SK-N-MC (cell line): Measurements from ENCODE around the gene BTBD17.

Experiments used
- DNase-seq: peaks from one replicate; pipeline ENCODE4 v3.0.0-alpha.2; 2011; ENCODE audit warnings: low read depth, low spot score
- H3K27ac ChIP-seq: fragments of 200-600 bp; sonication (generic); 2 replicates; pipeline ENCODE4 v1.5.1; 2016; ENCODE audit warnings: mixed run types
- H3K36me3 ChIP-seq: fragments of 200-600 bp; sonication (generic); 2 replicates; pipeline ENCODE4 v1.6.1; 2017; ENCODE audit warnings: antibody characterized with exemption, low read length, mixed read lengths; ENCODE audit not compliant: insufficient read depth
- H3K4me3 ChIP-seq: fragments of 200-600 bp; sonication (generic); 2 replicates; pipeline ENCODE4 v1.5.1; 2016
- H3K9ac ChIP-seq: fragments of 200-600 bp; sonication (generic); 2 replicates; pipeline ENCODE4 v1.8.0; 2017; ENCODE audit warnings: mixed run types, mixed read lengths; ENCODE audit not compliant: insufficient read length
- H3K9me3 ChIP-seq: fragments of 200-600 bp; sonication (generic); 2 replicates; pipeline ENCODE4 v1.6.1; 2017; ENCODE audit warnings: low read depth, mild to moderate bottlenecking, antibody characterized with exemption, low read length, moderate library complexity, mixed read lengths
- EZH2 ChIP-seq: fragments of 200-600 bp; sonication (generic); IDR thresholded peaks from one replicate; pipeline ENCODE4 v1.6.1; 2017; ENCODE audit warnings: antibody characterized with exemption
- FOXP2 ChIP-seq: optimal IDR thresholded peaks from 2 replicates; pipeline ENCODE3; 2011; ENCODE audit warnings: mild to moderate bottlenecking, moderate library complexity; ENCODE audit not compliant: insufficient read depth; ENCODE audit errors: extremely low read length, control extremely low read depth
- POLR2AphosphoS5 ChIP-seq: IDR thresholded peaks from 2 replicates; pipeline ENCODE4 v1.6.1; 2012; ENCODE audit warnings: mild to moderate bottlenecking, low read depth, low read length, borderline replicate concordance

BTBD17 gene

DNA sequence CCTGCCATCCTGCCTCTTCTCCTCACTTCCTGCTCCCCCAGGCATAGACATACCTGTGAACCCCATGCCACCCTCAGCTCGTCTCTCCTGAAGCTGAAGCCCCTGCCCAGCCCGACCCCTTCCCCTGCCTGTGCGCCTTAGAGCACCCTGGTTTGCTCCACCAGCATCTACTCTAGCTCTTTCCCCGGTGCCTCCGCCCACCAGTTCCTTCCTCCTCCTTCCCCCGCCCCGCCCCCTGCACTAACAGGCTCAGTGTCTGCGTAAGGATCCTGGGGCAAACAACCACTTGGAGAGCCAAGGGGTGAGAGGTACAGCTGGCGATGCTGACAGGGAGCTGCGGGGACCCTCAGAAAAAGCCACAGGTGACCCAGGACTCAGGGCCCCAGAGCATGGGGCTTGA lies 7.6 kb upstream of the BTBD17 start:
- Histone ChIP-seq H3K9me3 (no peaks in the 10 kb centered on the region), H3K27ac (no peak overlapping the region), H3K9ac (no peak overlapping the region), H3K4me3 (no peak overlapping the region), H3K36me3 (no peaks in the 10 kb centered on the region)
- TF ChIP-seq EZH2, result no peak
- TF ChIP-seq FOXP2, result no peak
- TF ChIP-seq POLR2AphosphoS5, result no peak
- DNase-seq, result no peak

- Histone ChIP-seq H3K4me3 (no peak overlapping the region), H3K36me3 (no peaks in the 10 kb centered on the region), H3K9me3 (no peaks in the 10 kb centered on the region), H3K27ac (no peak overlapping the region), H3K9ac (no peak overlapping the region)
- TF ChIP-seq FOXP2 (no peak), POLR2AphosphoS5 (no peak)
- DNase-seq, result peak; percentile 28
These were observed 6.8 kb upstream of the BTBD17 start for GRCh38 chr17:74368341-74369081.

DNA sequence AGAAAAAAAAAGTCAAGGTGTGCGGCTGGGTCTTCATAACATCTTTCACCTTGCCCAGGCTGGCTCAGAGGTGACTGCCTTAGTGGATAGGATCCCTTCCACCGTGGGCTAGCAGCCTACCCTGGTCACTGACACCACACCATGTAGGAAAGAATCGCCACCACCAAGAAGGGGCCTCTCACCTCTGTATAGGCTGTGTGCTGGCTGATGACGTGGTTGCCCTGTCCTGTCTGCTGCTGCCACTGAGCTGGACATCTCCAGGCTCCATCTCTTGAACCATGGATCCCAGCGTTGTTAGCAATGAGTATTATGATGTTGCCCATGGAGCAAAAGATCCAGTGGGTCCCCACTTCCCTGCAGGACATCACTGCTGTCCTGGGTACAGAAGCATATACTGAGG lies 5.5 kb upstream of the BTBD17 start, which contains the start of gene GPR142:
TSS of gene GPR142 (plus strand) at position 301 of the 400 bp plus-strand sequence. CDS start 2,035 bp downstream, outside the sequence.
- Histone ChIP-seq H3K9me3 (no peaks in the 10 kb centered on the region), H3K9ac (no peak within 1 kb of the TSS), H3K27ac (no peak within 1 kb of the TSS), H3K36me3 (no peaks in the 10 kb centered on the region), H3K4me3 (no peak within 1 kb of the TSS)
- TF ChIP-seq FOXP2 (no peak), EZH2 (no peak), POLR2AphosphoS5 (no peak)
- DNase-seq, result no peak

GRCh38 chr17:74362810-74363498 lies 1.3 kb upstream of the BTBD17 start:
- no peak for DNase-seq

DNA sequence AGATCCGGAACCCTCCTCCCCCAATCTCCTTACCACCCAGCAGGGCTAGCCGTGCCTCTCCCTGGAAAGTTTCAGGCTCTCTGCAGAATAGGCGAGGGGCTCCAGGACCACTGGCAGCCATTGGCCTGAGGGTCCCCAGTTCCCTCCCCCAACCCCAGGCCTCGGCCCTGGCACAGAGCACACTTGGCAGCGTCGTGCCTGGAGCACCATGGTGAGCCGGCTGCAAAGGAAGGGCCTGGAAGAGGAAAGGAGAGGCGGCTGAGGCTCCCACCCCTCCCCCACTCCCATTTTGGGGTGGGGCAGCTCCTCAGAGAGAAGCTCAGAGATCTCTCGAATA lies 369 bp upstream of the BTBD17 start:
- H3K27ac ChIP-seq, result peak overlapping the region; percentile 82
- no peak for DNase-seq
- TF ChIP-seq EZH2 (no peak), FOXP2 (no peak), POLR2AphosphoS5 (no peak; the same call in 1 of the 2 replicates)

More at GRCh38 chr17:74362810-74363498, 1.3 kb upstream of the BTBD17 start:
- H3K9ac ChIP-seq, result no peak overlapping the region
- peak overlapping the region; percentile 82 for H3K27ac ChIP-seq
- H3K9me3 ChIP-seq, result no peaks in the 10 kb centered on the region
- no peak for TF ChIP-seq EZH2
- H3K4me3 ChIP-seq, result peak overlapping the region; percentile 78
- no peaks in the 10 kb centered on the region for H3K36me3 ChIP-seq

GRCh38 chr17:74360899-74361229 lies 804 bp downstream of the BTBD17 start:
- no peak overlapping the region for H3K27ac ChIP-seq
- H3K9me3 ChIP-seq, result no peaks in the 10 kb centered on the region
- H3K9ac ChIP-seq, result peak overlapping the region; percentile 6
- H3K4me3 ChIP-seq, result peak overlapping the region; percentile 78
- TF ChIP-seq EZH2, result no peak
- TF ChIP-seq FOXP2, result no peak
- TF ChIP-seq POLR2AphosphoS5, result no peak
- H3K36me3 ChIP-seq, result no peaks in the 10 kb centered on the region
- DNase-seq, result no peak

More for the DNA sequence above, 369 bp upstream of the BTBD17 start:
- H3K9ac ChIP-seq, result peak overlapping the region; percentile 54
- H3K9me3 ChIP-seq, result no peaks in the 10 kb centered on the region
- H3K4me3 ChIP-seq, result peak overlapping the region; percentile 78
- no peaks in the 10 kb centered on the region for H3K36me3 ChIP-seq

- no peaks in the 10 kb centered on the region for H3K36me3 ChIP-seq
- no peak for DNase-seq
- no peak overlapping the region for H3K9ac ChIP-seq
- no peak overlapping the region for H3K4me3 ChIP-seq
- TF ChIP-seq POLR2AphosphoS5 (no peak), EZH2 (no peak)
- no peaks in the 10 kb centered on the region for H3K9me3 ChIP-seq
- no peak overlapping the region for H3K27ac ChIP-seq
These were observed 1.8 kb downstream of the BTBD17 start for GRCh38 chr17:74359916-74360315.

GRCh38 chr17:74358697-74359096 lies 3.0 kb downstream of the BTBD17 start:
- no peak overlapping the region for H3K27ac ChIP-seq
- H3K9me3 ChIP-seq, result no peaks in the 10 kb centered on the region
- no peaks in the 10 kb centered on the region for H3K36me3 ChIP-seq
- no peak for DNase-seq
- no peak overlapping the region for H3K9ac ChIP-seq
- no peak overlapping the region for H3K4me3 ChIP-seq
- no peak for TF ChIP-seq FOXP2
- no peak for TF ChIP-seq POLR2AphosphoS5
- no peak for TF ChIP-seq EZH2

DNA sequence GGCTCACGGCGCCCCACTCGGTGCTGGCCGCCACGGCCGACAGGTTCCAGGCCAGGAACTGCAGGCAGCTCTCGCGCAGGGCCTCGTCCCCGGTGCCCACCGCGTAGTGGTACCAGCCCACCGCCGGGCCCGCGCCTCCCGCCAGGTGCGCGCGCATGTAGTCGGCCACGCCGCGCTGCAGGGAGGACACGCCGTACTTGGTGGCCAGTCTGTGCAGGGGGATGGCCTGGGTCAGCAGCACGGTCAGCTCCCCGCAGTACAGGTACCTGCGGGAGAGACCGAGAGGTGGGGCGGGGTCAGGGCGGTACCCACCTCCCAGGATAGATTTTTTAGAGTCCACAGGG lies 4.2 kb downstream of the BTBD17 start:
- Histone ChIP-seq H3K27ac (no peak overlapping the region), H3K4me3 (no peak overlapping the region), H3K36me3 (no peaks in the 10 kb centered on the region), H3K9me3 (no peaks in the 10 kb centered on the region), H3K9ac (no peak overlapping the region)
- TF ChIP-seq POLR2AphosphoS5 (no peak), FOXP2 (no peak), EZH2 (no peak)
- no peak for DNase-seq
